Left kidney (tissue), 2 donors: ENCODE data around the gene METTL3. TPM values are rescaled to one million over a fixed set of nuclear protein-coding genes. Genes with fewer than 3 reads are reported as not detected.

ENCODE experiments used
- DNase-seq: peaks from one replicate; pipeline ENCODE4 v3.0.0-alpha.2; 2013
- polyA plus RNA-seq: library from polyadenylated mRNA; unstranded; fragments of 120-200 nt; gene quantifications from one replicate; pipeline ENCODE4 v1.2.1, GENCODE V29; 2013; ENCODE audit not compliant: insufficient read length

The METTL3 gene
- polyA plus RNA-seq, 1 donor, result 118 TPM

GRCh38 chr14:21494902-21495762, 16.0 kb downstream of the METTL3 start:
- no peak for DNase-seq

DNA sequence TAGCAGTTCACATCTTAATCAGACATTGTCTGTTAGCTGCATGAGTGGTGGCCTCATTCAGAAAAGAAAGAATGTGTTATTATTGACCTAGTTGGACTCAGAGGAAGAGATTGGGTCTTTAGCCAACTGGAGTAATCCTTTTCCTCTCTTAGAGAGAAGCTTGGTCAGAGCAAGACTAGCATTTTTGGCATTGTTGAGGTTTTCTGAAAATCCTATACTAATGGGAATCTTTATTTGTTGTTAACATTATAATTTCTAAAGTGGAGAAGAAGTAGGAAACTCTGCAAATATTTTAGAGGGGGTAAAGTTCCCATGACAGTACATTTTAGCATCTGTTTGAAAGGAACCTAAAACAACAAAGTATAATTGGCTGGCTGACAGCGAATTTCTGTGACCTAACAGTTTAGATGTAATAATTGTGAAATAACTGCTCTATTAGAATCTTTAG, 24.5 kb downstream of the METTL3 start:
- no peak for DNase-seq

DNA sequence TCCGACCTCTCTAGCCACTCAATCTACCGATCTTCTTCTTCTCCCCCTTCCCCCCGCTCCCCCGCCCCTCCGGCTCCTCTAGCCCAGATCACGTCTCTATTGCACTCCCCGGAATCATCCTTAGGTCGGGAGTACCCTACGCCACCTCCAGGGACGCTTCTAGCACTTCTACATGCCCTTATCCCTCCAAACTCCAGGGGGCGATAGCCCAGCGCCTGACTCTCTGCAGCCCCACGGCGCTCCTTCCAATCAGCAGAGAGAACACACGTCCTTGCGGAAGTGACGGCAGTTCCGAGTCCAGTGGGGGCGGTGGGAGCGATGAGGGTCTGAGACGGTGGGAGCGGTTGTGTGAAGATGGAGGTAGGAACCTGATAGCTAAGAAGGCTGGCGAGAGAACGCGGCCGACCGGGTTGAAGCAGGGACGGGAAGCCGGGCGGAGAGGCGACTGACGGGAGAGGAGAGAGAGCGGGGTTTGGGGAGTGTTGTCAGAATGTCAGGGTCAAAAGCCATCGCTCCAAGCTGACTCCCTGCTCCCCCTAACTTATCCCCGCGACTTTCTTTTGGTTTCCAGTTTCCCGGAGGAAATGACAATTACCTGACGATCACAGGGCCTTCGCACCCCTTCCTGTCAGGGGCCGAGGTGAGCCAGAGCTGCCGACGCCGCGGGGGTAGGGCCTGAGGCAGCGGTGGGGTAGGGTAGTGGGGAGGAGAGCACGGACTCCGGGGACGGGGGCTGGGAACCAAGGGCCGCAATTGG, 34.0 kb downstream of the METTL3 start, which contains the start of the genes RAB2B and TOX4:
Gene RAB2B, minus strand, starts transcription at position 35 of the 757 bp plus-strand sequence. CDS start 87 bp downstream, outside the sequence.
Gene TOX4, plus strand, starts transcription at position 271 of the 757 bp plus-strand sequence. Its CDS starts 84 bp downstream, at position 355.
- peak; percentile 99 for DNase-seq

DNA sequence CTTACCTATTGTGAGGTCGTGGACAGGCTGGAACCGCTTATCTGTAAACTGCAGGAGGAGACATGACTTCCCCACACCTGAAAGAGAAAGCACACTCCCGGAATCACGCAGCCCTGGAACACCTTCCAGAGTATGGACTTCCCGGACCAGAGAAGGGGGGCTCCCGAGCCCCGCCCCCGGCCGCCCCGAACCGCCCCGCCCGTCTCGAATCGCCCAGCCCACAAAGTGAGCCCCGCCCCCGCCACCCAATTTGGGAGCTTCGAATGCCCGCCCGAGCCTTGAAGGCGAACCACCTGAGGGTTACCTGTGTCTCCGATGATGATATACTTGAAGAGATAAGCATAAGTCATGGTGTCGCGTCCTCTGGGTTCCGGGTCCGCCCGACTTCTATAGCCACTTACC, 34.6 kb downstream of the METTL3 start:
- no peak for DNase-seq

- DNase-seq, result no peak
These were observed 35.2 kb downstream of the METTL3 start for GRCh38 chr14:21475767-21476522.

DNA sequence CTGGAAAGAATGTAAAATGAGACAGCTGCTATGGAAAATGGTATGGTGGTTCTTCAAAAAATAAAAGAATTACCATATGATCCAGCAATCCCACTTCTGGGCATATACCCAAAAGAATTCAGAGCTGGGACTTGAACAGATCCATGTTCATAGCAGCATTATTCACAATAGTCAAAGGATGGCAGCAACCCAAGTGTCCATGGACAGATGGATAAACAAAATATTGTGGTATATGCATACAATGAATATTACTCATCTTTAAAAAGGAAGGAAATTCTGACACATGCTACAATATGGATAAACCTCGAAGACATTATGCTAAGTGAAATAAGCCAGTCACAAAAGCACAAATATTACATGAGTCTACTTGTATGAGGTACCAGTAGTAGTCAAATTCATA, 43.5 kb downstream of the METTL3 start:
- DNase-seq, result no peak

- DNase-seq, result peak; percentile 100
These were observed 55.0 kb downstream of the METTL3 start, which contains the start of gene CHD8 for GRCh38 chr14:21455912-21456667. TSS of gene CHD8 (minus strand) at chr14:21456123. CDS start at chr14:21431643, 24,480 bp downstream.

DNA sequence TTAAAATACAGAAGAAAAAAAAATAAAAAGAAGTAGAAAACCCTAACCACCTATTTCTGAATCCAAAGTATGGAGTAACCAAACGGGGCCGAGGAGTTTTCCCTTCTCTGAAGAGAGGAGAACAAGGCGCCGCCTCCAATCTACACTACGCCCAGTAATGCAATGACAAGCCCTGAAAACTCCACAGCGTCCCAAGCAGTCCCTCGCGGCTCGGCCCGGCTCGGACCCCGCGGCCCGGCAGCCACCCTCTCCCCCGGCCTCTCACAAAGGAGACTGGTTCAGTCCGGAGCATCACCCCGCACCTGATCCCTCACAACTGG, 55.6 kb downstream of the METTL3 start:
- no peak for DNase-seq

DNA sequence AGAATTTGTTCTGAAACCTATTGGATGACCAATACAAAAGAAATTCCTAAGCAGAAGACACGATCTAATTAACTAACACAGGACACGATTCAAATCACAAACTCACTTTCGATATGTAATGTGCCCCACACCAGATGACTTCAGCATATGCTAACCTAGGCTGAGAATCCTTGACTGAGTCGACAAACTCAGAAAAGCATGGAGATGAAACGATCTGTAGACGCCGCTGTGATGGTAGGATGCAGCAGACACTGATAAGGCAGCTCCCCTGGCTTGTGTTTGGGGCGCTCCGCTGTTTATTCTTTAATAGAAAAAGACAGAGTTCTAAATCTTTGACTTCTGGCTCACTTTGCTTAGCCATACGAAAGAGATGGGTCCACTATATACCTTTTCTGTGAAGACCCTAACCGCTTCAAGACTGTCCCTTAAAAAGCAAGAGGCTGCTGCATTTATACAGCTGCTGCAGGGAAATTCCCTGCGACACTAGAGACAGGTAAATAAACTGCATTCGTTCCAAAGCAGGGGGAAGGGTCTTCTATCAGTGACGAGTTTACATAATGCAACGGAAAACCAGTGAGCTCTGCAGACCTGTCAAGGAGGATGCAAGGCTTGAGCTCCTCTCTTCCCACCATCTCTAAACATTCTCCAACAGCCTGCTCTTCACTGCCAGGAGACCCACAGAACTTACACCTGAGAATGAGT, 56.1 kb downstream of the METTL3 start:
- DNase-seq, result no peak

DNA sequence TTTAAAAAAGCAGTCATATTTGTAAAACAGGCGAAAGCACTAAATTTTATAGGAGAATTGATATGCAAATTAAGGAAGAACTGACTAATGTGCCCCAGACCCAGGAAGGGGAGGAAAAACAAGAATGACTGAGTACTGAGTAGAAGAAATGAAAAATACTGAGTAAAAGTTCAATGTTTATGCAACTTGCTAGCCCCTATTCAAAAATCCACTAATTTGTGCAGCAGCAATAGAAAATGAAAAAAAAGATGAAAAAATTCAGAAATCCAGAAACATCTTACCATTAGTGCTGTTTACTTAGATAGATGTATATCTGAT, 61.3 kb downstream of the METTL3 start:
- no peak for DNase-seq

Other genes starting within 250 kb of the METTL3 start
- 908 TPM for gene HNRNPC, start 241.9 kb downstream of the METTL3 start, polyA plus RNA-seq
- gene RPGRIP1, start 231.3 kb downstream of the METTL3 start, polyA plus RNA-seq, result 0.58 TPM
- gene SUPT16H, start 127.3 kb downstream of the METTL3 start, polyA plus RNA-seq, result 165 TPM
- gene CHD8, start 55.2 kb downstream of the METTL3 start, polyA plus RNA-seq, result 85.3 TPM
- gene RAB2B, start 34.4 kb downstream of the METTL3 start, polyA plus RNA-seq, result 51.6 TPM
- 63.6 TPM for gene TOX4, start 34.1 kb downstream of the METTL3 start, polyA plus RNA-seq
- gene SALL2, start 15.0 kb upstream of the METTL3 start, polyA plus RNA-seq, result 62.1 TPM
- 0.07 TPM for gene OR10G3, start 68.7 kb upstream of the METTL3 start, polyA plus RNA-seq
- not detected for gene OR10G2, start 123.6 kb upstream of the METTL3 start, polyA plus RNA-seq
- gene OR4E2, start 142.5 kb upstream of the METTL3 start, polyA plus RNA-seq, result 0.05 TPM
- gene OR4E1, start 162.5 kb upstream of the METTL3 start, polyA plus RNA-seq, result 0.05 TPM